Endodermal cell (in vitro differentiated cells): ENCODE measurements around the gene VIPR2. TPM values are rescaled to one million over a fixed set of nuclear protein-coding genes. Genes with fewer than 3 reads are reported as not detected.

Experiments
- DNase-seq: peaks from one replicate; pipeline ENCODE4 v3.0.0-alpha.2; 2017
- H3K27ac ChIP-seq: 2 replicates; pipeline ENCODE4 v1.5.1; 2013; ENCODE audit warnings: mild to moderate bottlenecking, low read depth, low read length, moderate library complexity
- H3K27me3 ChIP-seq: 2 replicates; pipeline ENCODE4 v1.6.1; 2013; ENCODE audit warnings: mild to moderate bottlenecking, low read length, moderate library complexity; ENCODE audit not compliant: insufficient read depth, control insufficient read depth, poor library complexity, severe bottlenecking
- H3K36me3 ChIP-seq: 2 replicates; pipeline ENCODE4 v1.7.0; 2013; ENCODE audit warnings: mild to moderate bottlenecking, low read length, moderate library complexity; ENCODE audit not compliant: control insufficient read depth, insufficient read depth
- H3K4me1 ChIP-seq: one replicate; pipeline ENCODE4 v1.7.0; 2013; ENCODE audit warnings: low read length; ENCODE audit not compliant: control insufficient read depth, insufficient read depth
- H3K4me3 ChIP-seq: 2 replicates; pipeline ENCODE4 v1.5.1; 2013; ENCODE audit warnings: mild to moderate bottlenecking, low read length, moderate library complexity
- H3K9ac ChIP-seq: 2 replicates; pipeline ENCODE4 v1.6.1; 2013; ENCODE audit warnings: mild to moderate bottlenecking, low read length, moderate library complexity; ENCODE audit not compliant: poor library complexity, severe bottlenecking; ENCODE audit errors: extremely low read depth
- H3K9me3 ChIP-seq: 2 replicates; pipeline ENCODE4 v1.6.1; 2013; ENCODE audit warnings: mild to moderate bottlenecking, low read length, moderate library complexity; ENCODE audit not compliant: control insufficient read depth
- H3K27ac Mint-ChIP-seq: 2 replicates; pipeline ENCODE4 v1.8.0; 2020; ENCODE audit warnings: mixed read lengths
- H3K27me3 Mint-ChIP-seq: 2 replicates; pipeline ENCODE4 v1.8.0; 2021; ENCODE audit warnings: mild to moderate bottlenecking, mixed read lengths; ENCODE audit not compliant: insufficient read depth
- H3K36me3 Mint-ChIP-seq: 2 replicates; pipeline ENCODE4 v1.8.0; 2020; ENCODE audit warnings: low read depth, mixed read lengths
- H3K4me1 Mint-ChIP-seq: 2 replicates; pipeline ENCODE4 v1.8.0; 2020; ENCODE audit warnings: mixed read lengths
- H3K4me3 Mint-ChIP-seq: 2 replicates; pipeline ENCODE4 v1.8.0; 2020; ENCODE audit warnings: mild to moderate bottlenecking, moderate library complexity, mixed read lengths
- H3K9me3 Mint-ChIP-seq: 2 replicates; pipeline ENCODE4 v1.8.0; 2020; ENCODE audit warnings: mild to moderate bottlenecking, mixed read lengths
- CTCF ChIP-seq: fragments of 200-600 bp; sonication (generic); conservative IDR thresholded peaks from 2 replicates; pipeline ENCODE4 v1.5.0; 2021; ENCODE audit warnings: antibody characterized with exemption, mild to moderate bottlenecking
- WGBS, 2 experiments: methylation state at CpG; one replicate each; pipeline versions ENCODE4 v1.1.5 to v1.1.7; 2013; ENCODE audit warnings: missing lambda C conversion rate in 2 of 2, mixed read lengths in 1 of 2; ENCODE audit not compliant: insufficient coverage in 1 of 2, insufficient read length in 1 of 2; 5-methylcytosine and 5-hydroxymethylcytosine counted together
- total RNA-seq, 2 donors: library from RNA; stranded (reverse); fragmentation: NEBNext Ultra II Directional in 1 of 2; extraction: Animal tissue kit (Norgen Biotek cat#: 25700) in 1 of 2; gene quantifications; 2 replicates in 1 of 2; 3 replicates in 1 of 2; pipeline ENCODE4 v1.2.1, GENCODE V29; 2021

Gene VIPR2
- total RNA-seq, 2 donors from 2014 or later, result 0.64 to 1.8 TPM

- no peak for DNase-seq
- Mint-ChIP-seq H3K27me3 (peaks cover 3% of the 10 kb centered on the region), H3K4me1 (peaks cover 3% of the 10 kb centered on the region), H3K27ac (no peak overlapping the region), H3K36me3 (no peaks in the 10 kb centered on the region), H3K4me3 (no peak overlapping the region), H3K9me3 (peaks cover 6% of the 10 kb centered on the region)
- Histone ChIP-seq H3K4me1 (no peaks in the 10 kb centered on the region), H3K27me3 (no peaks in the 10 kb centered on the region), H3K4me3 (no peak overlapping the region), H3K9ac (no peak overlapping the region), H3K36me3 (no peaks in the 10 kb centered on the region), H3K9me3 (peaks cover 25% of the 10 kb centered on the region), H3K27ac (no peak overlapping the region)
- 79% methylated on average over 2 of the region's 2 CpGs; no CpG with 5 or more reads in 1 of the 2 experiments for WGBS, 2 experiments
- no peak for TF ChIP-seq CTCF
Observed at GRCh38 chr7:159050704-159051103, 94.0 kb downstream of the VIPR2 start.

- no peak overlapping the region for H3K27ac ChIP-seq
- no peaks in the 10 kb centered on the region for H3K4me1 ChIP-seq
- TF ChIP-seq CTCF, result no peak
- Mint-ChIP-seq H3K4me1 (peaks cover 3% of the 10 kb centered on the region), H3K9me3 (peaks cover 7% of the 10 kb centered on the region), H3K36me3 (no peaks in the 10 kb centered on the region), H3K27me3 (peaks cover 3% of the 10 kb centered on the region), H3K27ac (no peak overlapping the region), H3K4me3 (no peak overlapping the region)
- peaks cover 25% of the 10 kb centered on the region for H3K9me3 ChIP-seq
- H3K4me3 ChIP-seq, result no peak overlapping the region
- 87 to 88% methylated on average over 12 to 15 of the region's 15 CpGs for WGBS, 2 experiments
- no peaks in the 10 kb centered on the region for H3K27me3 ChIP-seq
- H3K9ac ChIP-seq, result no peak overlapping the region
- DNase-seq, result peak; percentile 28
- H3K36me3 ChIP-seq, result no peaks in the 10 kb centered on the region
Observed at GRCh38 chr7:159049266-159050025, 95.2 kb downstream of the VIPR2 start.

GRCh38 chr7:159048656-159049055 is 96.0 kb downstream of the VIPR2 start:
- WGBS, 2 experiments, result 71 to 79% methylated on average over 2 of the region's 2 CpGs

More at GRCh38 chr7:159048656-159049055, 96.0 kb downstream of the VIPR2 start:
- Mint-ChIP-seq H3K4me3 (no peak overlapping the region), H3K27me3 (peaks cover 3% of the 10 kb centered on the region), H3K27ac (no peak overlapping the region), H3K4me1 (peaks cover 3% of the 10 kb centered on the region), H3K36me3 (no peaks in the 10 kb centered on the region), H3K9me3 (peaks cover 14% of the 10 kb centered on the region)
- no peak overlapping the region for H3K27ac ChIP-seq
- peak; percentile 11 for DNase-seq
- H3K4me1 ChIP-seq, result no peaks in the 10 kb centered on the region
- TF ChIP-seq CTCF, result no peak
- H3K9me3 ChIP-seq, result peaks cover 30% of the 10 kb centered on the region
- H3K36me3 ChIP-seq, result no peaks in the 10 kb centered on the region
- no peaks in the 10 kb centered on the region for H3K27me3 ChIP-seq
- H3K4me3 ChIP-seq, result no peak overlapping the region
- no peak overlapping the region for H3K9ac ChIP-seq
